Endodermal cell (in vitro differentiated cells): ENCODE data around the gene SCARF2. TPM values are rescaled to one million over a fixed set of nuclear protein-coding genes. Genes with fewer than 3 reads are reported as not detected.

ENCODE experiments used
- DNase-seq: peaks from one replicate; pipeline ENCODE4 v3.0.0-alpha.2; 2017
- H3K27ac ChIP-seq: 2 replicates; pipeline ENCODE4 v1.5.1; 2013; ENCODE audit warnings: mild to moderate bottlenecking, low read depth, low read length, moderate library complexity
- H3K27me3 ChIP-seq: 2 replicates; pipeline ENCODE4 v1.6.1; 2013; ENCODE audit warnings: mild to moderate bottlenecking, low read length, moderate library complexity; ENCODE audit not compliant: insufficient read depth, control insufficient read depth, poor library complexity, severe bottlenecking
- H3K36me3 ChIP-seq: 2 replicates; pipeline ENCODE4 v1.7.0; 2013; ENCODE audit warnings: mild to moderate bottlenecking, low read length, moderate library complexity; ENCODE audit not compliant: control insufficient read depth, insufficient read depth
- H3K4me1 ChIP-seq: one replicate; pipeline ENCODE4 v1.7.0; 2013; ENCODE audit warnings: low read length; ENCODE audit not compliant: control insufficient read depth, insufficient read depth
- H3K4me3 ChIP-seq: 2 replicates; pipeline ENCODE4 v1.5.1; 2013; ENCODE audit warnings: mild to moderate bottlenecking, low read length, moderate library complexity
- H3K9ac ChIP-seq: 2 replicates; pipeline ENCODE4 v1.6.1; 2013; ENCODE audit warnings: mild to moderate bottlenecking, low read length, moderate library complexity; ENCODE audit not compliant: poor library complexity, severe bottlenecking; ENCODE audit errors: extremely low read depth
- H3K9me3 ChIP-seq: 2 replicates; pipeline ENCODE4 v1.6.1; 2013; ENCODE audit warnings: mild to moderate bottlenecking, low read length, moderate library complexity; ENCODE audit not compliant: control insufficient read depth
- H3K27ac Mint-ChIP-seq: 2 replicates; pipeline ENCODE4 v1.8.0; 2020; ENCODE audit warnings: mixed read lengths
- H3K27me3 Mint-ChIP-seq: 2 replicates; pipeline ENCODE4 v1.8.0; 2021; ENCODE audit warnings: mild to moderate bottlenecking, mixed read lengths; ENCODE audit not compliant: insufficient read depth
- H3K36me3 Mint-ChIP-seq: 2 replicates; pipeline ENCODE4 v1.8.0; 2020; ENCODE audit warnings: low read depth, mixed read lengths
- H3K4me1 Mint-ChIP-seq: 2 replicates; pipeline ENCODE4 v1.8.0; 2020; ENCODE audit warnings: mixed read lengths
- H3K4me3 Mint-ChIP-seq: 2 replicates; pipeline ENCODE4 v1.8.0; 2020; ENCODE audit warnings: mild to moderate bottlenecking, moderate library complexity, mixed read lengths
- H3K9me3 Mint-ChIP-seq: 2 replicates; pipeline ENCODE4 v1.8.0; 2020; ENCODE audit warnings: mild to moderate bottlenecking, mixed read lengths
- WGBS, 2 experiments: methylation state at CpG; one replicate each; pipeline versions ENCODE4 v1.1.5 to v1.1.7; 2013; ENCODE audit warnings: missing lambda C conversion rate in 2 of 2, mixed read lengths in 1 of 2; ENCODE audit not compliant: insufficient coverage in 1 of 2, insufficient read length in 1 of 2; 5-methylcytosine and 5-hydroxymethylcytosine counted together
- total RNA-seq, 2 donors: library from RNA; stranded (reverse); fragmentation: NEBNext Ultra II Directional in 1 of 2; extraction: Animal tissue kit (Norgen Biotek cat#: 25700) in 1 of 2; gene quantifications; 2 replicates in 1 of 2; 3 replicates in 1 of 2; pipeline ENCODE4 v1.2.1, GENCODE V29; 2021
- TF ChIP-seq, protein P1 (sequence below): fragments of 200-600 bp; sonication (generic); conservative IDR thresholded peaks from 2 replicates; pipeline ENCODE4 v1.5.0; 2021; ENCODE audit warnings: antibody characterized with exemption, mild to moderate bottlenecking

The SCARF2 gene
- total RNA-seq, 2 donors from 2014 or later = 19.8 to 20.3 TPM

DNA sequence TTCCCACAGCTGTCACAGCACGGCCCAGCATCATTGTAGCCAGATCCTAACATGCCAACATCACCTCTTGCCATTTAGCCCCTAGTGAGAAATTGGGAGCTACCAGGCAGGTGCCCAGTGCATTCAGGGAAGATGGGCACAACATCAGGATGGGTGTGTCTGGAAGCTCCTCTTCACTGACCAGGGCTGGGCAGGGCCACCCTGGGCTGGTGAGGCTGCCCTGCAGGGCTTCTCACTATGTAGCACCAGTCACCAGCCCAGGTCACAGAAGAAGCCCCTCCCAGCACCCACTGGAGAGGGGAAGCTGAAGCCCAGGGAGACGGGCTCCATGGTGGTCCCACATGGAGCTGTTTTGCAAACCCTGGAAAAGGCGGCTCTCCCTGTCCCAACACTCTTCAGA lies 29.8 kb downstream of the SCARF2 start:
- Histone ChIP-seq H3K27me3 (no peaks in the 10 kb centered on the region), H3K27ac (no peak overlapping the region), H3K4me3 (no peak overlapping the region), H3K9me3 (no peaks in the 10 kb centered on the region), H3K9ac (no peak overlapping the region), H3K36me3 (peaks cover 29% of the 10 kb centered on the region), H3K4me1 (no peaks in the 10 kb centered on the region)
- no peaks in the 10 kb centered on the region for H3K4me1 Mint-ChIP-seq
- H3K36me3 Mint-ChIP-seq = peaks cover 46% of the 10 kb centered on the region
- peak; percentile 22 for DNase-seq
- TF ChIP-seq, protein P1, sequence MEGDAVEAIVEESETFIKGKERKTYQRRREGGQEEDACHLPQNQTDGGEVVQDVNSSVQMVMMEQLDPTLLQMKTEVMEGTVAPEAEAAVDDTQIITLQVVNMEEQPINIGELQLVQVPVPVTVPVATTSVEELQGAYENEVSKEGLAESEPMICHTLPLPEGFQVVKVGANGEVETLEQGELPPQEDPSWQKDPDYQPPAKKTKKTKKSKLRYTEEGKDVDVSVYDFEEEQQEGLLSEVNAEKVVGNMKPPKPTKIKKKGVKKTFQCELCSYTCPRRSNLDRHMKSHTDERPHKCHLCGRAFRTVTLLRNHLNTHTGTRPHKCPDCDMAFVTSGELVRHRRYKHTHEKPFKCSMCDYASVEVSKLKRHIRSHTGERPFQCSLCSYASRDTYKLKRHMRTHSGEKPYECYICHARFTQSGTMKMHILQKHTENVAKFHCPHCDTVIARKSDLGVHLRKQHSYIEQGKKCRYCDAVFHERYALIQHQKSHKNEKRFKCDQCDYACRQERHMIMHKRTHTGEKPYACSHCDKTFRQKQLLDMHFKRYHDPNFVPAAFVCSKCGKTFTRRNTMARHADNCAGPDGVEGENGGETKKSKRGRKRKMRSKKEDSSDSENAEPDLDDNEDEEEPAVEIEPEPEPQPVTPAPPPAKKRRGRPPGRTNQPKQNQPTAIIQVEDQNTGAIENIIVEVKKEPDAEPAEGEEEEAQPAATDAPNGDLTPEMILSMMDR = no peak
- H3K9me3 Mint-ChIP-seq = no peaks in the 10 kb centered on the region
- WGBS, 2 experiments = 90 to 97% methylated on average over 2 to 3 of the region's 3 CpGs
- no peak overlapping the region for H3K27ac Mint-ChIP-seq
- no peaks in the 10 kb centered on the region for H3K27me3 Mint-ChIP-seq
- no peak overlapping the region for H3K4me3 Mint-ChIP-seq

DNA sequence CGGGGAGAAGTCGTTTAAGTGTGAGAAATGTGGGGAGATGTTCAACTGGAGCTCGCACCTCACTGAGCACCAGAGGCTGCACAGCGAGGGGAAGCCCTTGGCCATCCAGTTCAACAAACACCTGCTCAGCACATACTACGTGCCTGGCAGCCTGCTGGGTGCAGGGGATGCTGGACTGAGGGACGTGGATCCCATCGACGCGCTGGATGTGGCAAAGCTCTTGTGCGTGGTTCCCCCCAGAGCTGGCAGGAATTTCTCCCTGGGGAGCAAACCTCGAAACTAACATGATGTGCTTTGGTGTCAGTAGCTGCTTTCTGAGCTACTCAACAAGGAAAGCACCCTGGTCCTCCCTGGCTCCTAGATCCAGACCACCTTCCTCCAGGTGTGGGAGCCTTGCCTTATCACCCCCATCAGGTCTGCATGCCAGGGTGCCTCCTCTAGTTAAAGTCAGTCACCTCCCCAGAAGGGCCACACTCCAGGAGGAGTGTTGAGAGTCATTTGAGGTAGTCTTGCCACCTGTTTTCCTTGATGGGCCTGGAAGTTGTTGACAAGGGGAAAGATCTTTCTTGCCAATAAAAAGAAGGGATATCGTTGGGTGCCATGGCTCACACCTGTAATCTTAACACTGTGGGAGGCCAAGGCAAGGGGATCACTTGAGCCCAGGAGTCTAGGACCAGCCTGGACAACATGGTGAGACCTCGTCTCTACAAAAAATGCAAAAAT lies 30.8 kb downstream of the SCARF2 start:
- TF ChIP-seq, protein P1 = no peak
- 91 to 97% methylated on average over 11 to 13 of the region's 13 CpGs for WGBS, 2 experiments

DNA sequence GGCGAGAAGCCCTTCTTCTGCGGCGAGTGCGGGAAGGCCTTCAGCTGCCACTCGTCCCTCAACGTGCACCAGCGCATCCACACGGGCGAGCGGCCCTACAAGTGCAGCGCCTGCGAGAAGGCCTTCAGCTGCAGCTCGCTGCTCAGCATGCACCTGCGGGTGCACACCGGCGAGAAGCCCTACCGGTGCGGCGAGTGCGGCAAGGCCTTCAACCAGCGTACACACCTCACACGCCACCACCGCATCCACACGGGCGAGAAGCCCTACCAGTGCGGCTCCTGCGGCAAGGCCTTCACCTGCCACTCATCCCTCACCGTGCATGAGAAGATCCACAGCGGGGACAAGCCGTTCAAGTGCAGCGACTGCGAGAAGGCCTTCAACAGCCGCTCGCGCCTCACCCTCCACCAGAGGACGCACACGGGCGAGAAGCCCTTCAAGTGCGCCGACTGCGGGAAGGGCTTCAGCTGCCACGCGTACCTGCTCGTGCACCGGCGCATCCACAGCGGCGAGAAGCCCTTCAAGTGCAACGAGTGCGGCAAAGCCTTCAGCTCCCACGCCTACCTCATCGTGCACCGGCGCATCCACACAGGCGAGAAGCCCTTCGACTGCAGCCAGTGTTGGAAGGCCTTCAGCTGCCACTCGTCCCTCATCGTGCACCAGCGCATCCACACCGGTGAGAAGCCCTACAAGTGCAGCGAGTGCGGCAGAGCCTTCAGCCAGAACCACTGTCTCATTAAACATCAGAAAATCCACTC lies 31.5 kb downstream of the SCARF2 start:
- no peaks in the 10 kb centered on the region for H3K9me3 Mint-ChIP-seq
- H3K9ac ChIP-seq = no peak overlapping the region
- H3K27me3 Mint-ChIP-seq = no peaks in the 10 kb centered on the region
- no peaks in the 10 kb centered on the region for H3K4me1 Mint-ChIP-seq
- no peak for DNase-seq
- peaks cover 41% of the 10 kb centered on the region for H3K36me3 ChIP-seq
- H3K4me3 Mint-ChIP-seq = no peak overlapping the region
- WGBS, 2 experiments = 96 to 99% methylated on average over 48 to 62 of the region's 62 CpGs
- H3K27ac ChIP-seq = no peak overlapping the region
- TF ChIP-seq, protein P1 = no peak
- no peaks in the 10 kb centered on the region for H3K4me1 ChIP-seq
- H3K27ac Mint-ChIP-seq = no peak overlapping the region
- H3K9me3 ChIP-seq = no peaks in the 10 kb centered on the region
- peaks cover 53% of the 10 kb centered on the region for H3K36me3 Mint-ChIP-seq
- H3K27me3 ChIP-seq = no peaks in the 10 kb centered on the region
- no peak overlapping the region for H3K4me3 ChIP-seq

More for the DNA sequence above, 30.8 kb downstream of the SCARF2 start:
- Histone ChIP-seq H3K9ac (no peak overlapping the region), H3K4me1 (no peaks in the 10 kb centered on the region), H3K27me3 (no peaks in the 10 kb centered on the region), H3K4me3 (no peak overlapping the region), H3K27ac (no peak overlapping the region), H3K9me3 (no peaks in the 10 kb centered on the region), H3K36me3 (peaks cover 34% of the 10 kb centered on the region)
- Mint-ChIP-seq H3K36me3 (peaks cover 49% of the 10 kb centered on the region), H3K9me3 (no peaks in the 10 kb centered on the region), H3K4me3 (no peak overlapping the region), H3K27ac (no peak overlapping the region), H3K27me3 (no peaks in the 10 kb centered on the region), H3K4me1 (no peaks in the 10 kb centered on the region)
- peak; percentile 31 for DNase-seq
